ENCODE data around the gene DUSP23.
A peak's percentile ranks its signal among the peaks of the same experiment; 100 is the strongest.

Gene DUSP23

GRCh38 chr1:159780583-159781582 lies at the start of gene DUSP23:
DUSP23 (plus strand) TSS chr1:159780962; CDS start chr1:159781101, 139 bp downstream.
- no peak for TF ChIP-seq FOXP2 (optimal IDR thresholded peaks at IDR 0.05; ENCODE audit: control extremely low read depth, extremely low read length, insufficient read depth)
- TF ChIP-seq EZH2 (IDR thresholded peaks at IDR 0.05), result no peak
- TF ChIP-seq POLR2AphosphoS5 (IDR thresholded peaks at IDR 0.05; ENCODE audit: borderline replicate concordance, low read depth, low read length), result no peak; the same call in 1 of the 2 replicates
- Histone ChIP-seq H3K27ac (no peak within 1 kb of the TSS), H3K9ac (ENCODE audit: insufficient read length) (peak within 1 kb of the TSS; percentile 47), H3K4me3 (peak within 1 kb of the TSS; percentile 82), H3K36me3 (ENCODE audit: insufficient read depth, low read length) (no peaks in the 10 kb centered on the region), H3K9me3 (ENCODE audit: low read depth, low read length) (no peaks in the 10 kb centered on the region)
- peak; percentile 77 for DNase-seq (ENCODE audit: low read depth, low spot score)

DNA sequence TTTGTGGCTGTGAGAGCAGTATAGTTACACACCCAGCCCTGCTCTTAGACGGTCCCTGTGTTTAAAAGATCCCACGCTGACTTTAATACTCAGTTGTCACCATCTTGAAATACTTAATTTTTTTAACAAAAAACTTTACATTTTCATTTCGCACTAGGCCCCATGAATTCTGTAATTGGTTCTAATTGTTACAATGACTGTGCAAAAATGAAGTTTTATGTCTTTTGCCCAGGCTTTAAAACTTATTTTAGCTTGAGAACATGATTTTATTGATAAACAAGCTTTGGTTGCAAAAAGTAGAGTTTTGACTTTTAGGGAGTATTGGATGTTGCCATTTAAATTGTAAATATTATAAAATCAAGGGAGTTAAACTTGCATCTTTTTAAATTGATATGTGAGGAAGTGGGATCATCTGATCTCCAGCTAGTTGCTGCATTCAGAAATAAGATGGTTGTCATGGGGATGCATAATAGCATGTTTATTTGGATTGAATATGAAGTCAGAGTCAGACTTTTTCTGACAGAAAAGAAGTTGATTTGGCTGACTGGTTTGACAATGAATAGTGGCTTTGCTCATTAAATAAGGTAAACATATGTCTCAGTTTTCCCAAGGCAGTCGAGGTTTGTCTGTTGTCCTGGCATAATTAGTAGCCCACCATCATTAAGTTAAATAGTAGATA lies 43.4 kb upstream of the DUSP23 start:
- H3K36me3 ChIP-seq (ENCODE audit: insufficient read depth, low read length), result no peaks in the 10 kb centered on the region
- H3K9ac ChIP-seq (ENCODE audit: insufficient read length), result no peak overlapping the region
- no peaks in the 10 kb centered on the region for H3K9me3 ChIP-seq (ENCODE audit: low read depth, low read length)
- H3K27ac ChIP-seq, result no peak overlapping the region
- TF ChIP-seq EZH2 (IDR thresholded peaks at IDR 0.05), result no peak
- TF ChIP-seq POLR2AphosphoS5 (IDR thresholded peaks at IDR 0.05; ENCODE audit: borderline replicate concordance, low read depth, low read length), result no peak
- no peak for TF ChIP-seq FOXP2 (optimal IDR thresholded peaks at IDR 0.05; ENCODE audit: control extremely low read depth, extremely low read length, insufficient read depth)
- no peak overlapping the region for H3K4me3 ChIP-seq
- no peak for DNase-seq (ENCODE audit: low read depth, low spot score)

DNA sequence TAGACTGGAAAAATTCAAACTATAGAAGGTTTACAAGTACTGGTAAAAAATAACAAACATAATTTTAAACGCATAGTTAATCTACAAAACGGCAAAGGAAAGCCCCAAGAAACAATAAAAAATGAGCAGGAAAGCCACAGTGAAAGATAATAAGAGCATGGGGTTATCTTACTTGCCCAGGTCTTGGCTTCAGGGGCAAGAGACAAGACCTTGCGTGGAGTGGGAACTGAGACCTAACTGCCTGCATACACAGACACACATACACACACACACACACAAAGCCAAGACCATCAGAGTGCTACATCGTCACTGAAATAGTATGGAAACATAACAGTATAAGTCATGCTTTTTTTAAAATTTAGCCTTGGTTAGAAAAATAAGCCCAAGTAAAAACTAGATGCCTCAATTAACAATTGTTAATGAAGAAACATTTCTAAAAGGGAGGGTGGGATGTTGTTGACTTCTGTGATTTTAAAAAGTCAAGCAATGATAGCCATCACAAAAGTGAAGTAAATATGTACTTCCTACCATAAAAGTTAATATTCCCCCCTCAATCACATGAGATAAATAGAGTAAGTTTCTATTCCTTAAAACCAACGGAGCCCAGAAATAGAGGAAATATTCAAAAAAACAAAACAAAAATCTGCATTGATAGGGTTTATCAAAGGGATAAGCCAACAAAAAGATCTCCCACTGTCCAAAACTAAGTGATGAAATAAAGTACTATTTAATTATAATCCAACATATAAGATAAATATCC lies 36.9 kb upstream of the DUSP23 start:
- Histone ChIP-seq H3K9ac (ENCODE audit: insufficient read length) (no peak overlapping the region), H3K4me3 (no peak overlapping the region), H3K9me3 (ENCODE audit: low read depth, low read length) (no peaks in the 10 kb centered on the region), H3K27ac (no peak overlapping the region), H3K36me3 (ENCODE audit: insufficient read depth, low read length) (no peaks in the 10 kb centered on the region)
- TF ChIP-seq FOXP2 (optimal IDR thresholded peaks at IDR 0.05; ENCODE audit: control extremely low read depth, extremely low read length, insufficient read depth) (no peak), EZH2 (IDR thresholded peaks at IDR 0.05) (no peak), POLR2AphosphoS5 (IDR thresholded peaks at IDR 0.05; ENCODE audit: borderline replicate concordance, low read depth, low read length) (no peak)
- DNase-seq (ENCODE audit: low read depth, low spot score), result no peak

GRCh38 chr1:159746666-159747065 lies 34.1 kb upstream of the DUSP23 start:
- Histone ChIP-seq H3K27ac (no peak overlapping the region), H3K9ac (ENCODE audit: insufficient read length) (no peak overlapping the region), H3K4me3 (no peak overlapping the region), H3K36me3 (ENCODE audit: insufficient read depth, low read length) (no peaks in the 10 kb centered on the region), H3K9me3 (ENCODE audit: low read depth, low read length) (no peaks in the 10 kb centered on the region)
- DNase-seq (ENCODE audit: low read depth, low spot score), result no peak
- TF ChIP-seq EZH2 (IDR thresholded peaks at IDR 0.05) (no peak), FOXP2 (optimal IDR thresholded peaks at IDR 0.05; ENCODE audit: control extremely low read depth, extremely low read length, insufficient read depth) (no peak), POLR2AphosphoS5 (IDR thresholded peaks at IDR 0.05; ENCODE audit: borderline replicate concordance, low read depth, low read length) (no peak)

DNA sequence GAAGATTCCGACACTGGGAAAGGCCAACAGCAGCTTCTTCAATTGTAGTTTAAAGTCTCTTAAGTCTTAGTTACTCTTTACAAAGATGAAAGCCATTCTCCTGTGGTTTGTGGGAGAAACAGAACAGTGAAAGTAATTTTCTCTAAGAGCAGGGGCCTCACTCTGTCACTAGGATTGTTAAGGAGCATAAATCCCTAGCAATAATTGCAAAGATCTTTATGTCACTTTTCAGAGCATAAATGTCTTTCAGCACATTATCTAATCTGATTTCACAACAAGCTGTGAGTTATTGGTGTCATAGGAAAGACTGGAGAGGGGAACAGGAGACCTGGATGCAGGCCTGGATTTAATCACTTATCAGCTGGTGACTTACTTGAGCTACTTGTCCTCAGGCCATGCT lies 32.4 kb upstream of the DUSP23 start:
- DNase-seq (ENCODE audit: low read depth, low spot score), result no peak
- TF ChIP-seq POLR2AphosphoS5 (IDR thresholded peaks at IDR 0.05; ENCODE audit: borderline replicate concordance, low read depth, low read length), result no peak
- TF ChIP-seq EZH2 (IDR thresholded peaks at IDR 0.05), result no peak
- no peak for TF ChIP-seq FOXP2 (optimal IDR thresholded peaks at IDR 0.05; ENCODE audit: control extremely low read depth, extremely low read length, insufficient read depth)
- H3K27ac ChIP-seq, result no peak overlapping the region

GRCh38 chr1:159749630-159750029 lies 31.1 kb upstream of the DUSP23 start:
- no peak overlapping the region for H3K27ac ChIP-seq
- DNase-seq (ENCODE audit: low read depth, low spot score), result no peak
- TF ChIP-seq POLR2AphosphoS5 (IDR thresholded peaks at IDR 0.05; ENCODE audit: borderline replicate concordance, low read depth, low read length), result no peak
- no peak for TF ChIP-seq FOXP2 (optimal IDR thresholded peaks at IDR 0.05; ENCODE audit: control extremely low read depth, extremely low read length, insufficient read depth)
- no peak for TF ChIP-seq EZH2 (IDR thresholded peaks at IDR 0.05)
- no peaks in the 10 kb centered on the region for H3K36me3 ChIP-seq (ENCODE audit: insufficient read depth, low read length)
- H3K9me3 ChIP-seq (ENCODE audit: low read depth, low read length), result no peaks in the 10 kb centered on the region
- no peak overlapping the region for H3K9ac ChIP-seq (ENCODE audit: insufficient read length)
- no peak overlapping the region for H3K4me3 ChIP-seq

More for the DNA sequence above, 32.4 kb upstream of the DUSP23 start:
- H3K9me3 ChIP-seq (ENCODE audit: low read depth, low read length), result no peaks in the 10 kb centered on the region
- no peak overlapping the region for H3K4me3 ChIP-seq
- no peaks in the 10 kb centered on the region for H3K36me3 ChIP-seq (ENCODE audit: insufficient read depth, low read length)
- no peak overlapping the region for H3K9ac ChIP-seq (ENCODE audit: insufficient read length)

- no peak overlapping the region for H3K9ac ChIP-seq (ENCODE audit: insufficient read length)
- no peak for DNase-seq (ENCODE audit: low read depth, low spot score)
- H3K27ac ChIP-seq, result no peak overlapping the region
- TF ChIP-seq POLR2AphosphoS5 (IDR thresholded peaks at IDR 0.05; ENCODE audit: borderline replicate concordance, low read depth, low read length), result no peak
- no peak overlapping the region for H3K4me3 ChIP-seq
- no peaks in the 10 kb centered on the region for H3K9me3 ChIP-seq (ENCODE audit: low read depth, low read length)
- H3K36me3 ChIP-seq (ENCODE audit: insufficient read depth, low read length), result no peaks in the 10 kb centered on the region
Measured at GRCh38 chr1:159750621-159751020, 30.1 kb upstream of the DUSP23 start.

- Histone ChIP-seq H3K9me3 (ENCODE audit: low read depth, low read length) (no peaks in the 10 kb centered on the region), H3K27ac (no peak overlapping the region), H3K36me3 (ENCODE audit: insufficient read depth, low read length) (no peaks in the 10 kb centered on the region), H3K9ac (ENCODE audit: insufficient read length) (no peak overlapping the region), H3K4me3 (no peak overlapping the region)
- DNase-seq (ENCODE audit: low read depth, low spot score), result no peak
- no peak for TF ChIP-seq POLR2AphosphoS5 (IDR thresholded peaks at IDR 0.05; ENCODE audit: borderline replicate concordance, low read depth, low read length)
- no peak for TF ChIP-seq EZH2 (IDR thresholded peaks at IDR 0.05)
- no peak for TF ChIP-seq FOXP2 (optimal IDR thresholded peaks at IDR 0.05; ENCODE audit: control extremely low read depth, extremely low read length, insufficient read depth)
Measured at GRCh38 chr1:159751031-159751430, 29.7 kb upstream of the DUSP23 start.

Data from SK-N-MC (cell line).